H1 (cell line): ENCODE results near the gene CEP85. TPM values are rescaled to one million over a fixed set of nuclear protein-coding genes. Genes with fewer than 3 reads are reported as not detected.

Experiments
- CTCF ChIA-PET: fragments of 300-600 bp; sonication (Branson Sonifier 250); formaldehyde crosslinking; loops from one replicate; lab custom pipeline; 2021; ENCODE audit not compliant: partially characterized antibody; lab: Charles Lee
- POLR2A ChIA-PET: fragments of 300-600 bp; sonication (Branson Sonifier 250); formaldehyde crosslinking; loops from one replicate; lab custom pipeline; 2021; ENCODE audit warnings: inconsistent platforms; ENCODE audit not compliant: partially characterized antibody; lab: Charles Lee
- DNase-seq, 2 experiments: peaks; one replicate each; pipeline versions ENCODE4 v3.0.0 to v3.0.0-alpha.2; 2010 to 2022; ENCODE audit warnings: low spot score in 2 of 2, low read depth in 1 of 2, mixed read lengths in 1 of 2
- FAIRE-seq: peaks from 2 replicates; lab custom pipeline; 2011; peaks lifted over from hg19 to GRCh38; lab: Jason Lieb, UNC
- H2AFZ ChIP-seq: 2 replicates; pipeline ENCODE4 v1.8.1; 2012; ENCODE audit warnings: low read length, inconsistent platforms
- H2AK5ac ChIP-seq: 2 replicates; pipeline ENCODE4 v1.6.1; 2013; ENCODE audit warnings: low read depth, low read length
- H2BK120ac ChIP-seq: replicated peaks from 2 replicates; pipeline ENCODE3; 2013; ENCODE audit warnings: low read depth, low read length, inconsistent platforms
- H2BK12ac ChIP-seq: 2 replicates; pipeline ENCODE4 v1.6.1; 2013; ENCODE audit warnings: low read depth, low read length
- H2BK15ac ChIP-seq: 2 replicates; pipeline ENCODE4 v1.6.1; 2013; ENCODE audit warnings: low read length
- H2BK20ac ChIP-seq: 2 replicates; pipeline ENCODE4 v1.6.1; 2013; ENCODE audit warnings: low read length
- H2BK5ac ChIP-seq: 2 replicates; pipeline ENCODE4 v1.6.1; 2013; ENCODE audit warnings: low read depth, low read length
- H3K14ac ChIP-seq: 2 replicates; pipeline ENCODE4 v1.6.1; 2013; ENCODE audit warnings: inconsistent platforms; ENCODE audit not compliant: insufficient read length
- H3K18ac ChIP-seq: 2 replicates; pipeline ENCODE4 v1.6.1; 2013; ENCODE audit warnings: low read length; ENCODE audit errors: extremely low read depth
- H3K23ac ChIP-seq: 2 replicates; pipeline ENCODE4 v1.6.1; 2013; ENCODE audit warnings: inconsistent platforms; ENCODE audit not compliant: insufficient read length
- H3K23me2 ChIP-seq: 2 replicates; pipeline ENCODE4 v1.6.1; 2013; ENCODE audit warnings: low read depth, low read length
- H3K27ac ChIP-seq: 2 replicates; pipeline ENCODE4 v1.6.1; 2011; ENCODE audit warnings: low read depth, low read length, inconsistent platforms
- H3K27me3 ChIP-seq, 4 experiments: replicated peaks in 1 of 4; 1 replicate in 1 of 4; 2 replicates in 3 of 4; pipeline versions ENCODE4 v1.6.1 to v1.8.1; 2011 to 2013; ENCODE audit warnings: low read length in 3 of 4, mild to moderate bottlenecking in 3 of 4, inconsistent platforms in 2 of 4, mixed read lengths in 2 of 4, moderate library complexity in 1 of 4; ENCODE audit not compliant: control insufficient read depth in 3 of 4, insufficient read depth in 3 of 4; ENCODE audit errors: extremely low read depth in 1 of 4
- H3K36me3 ChIP-seq, 4 experiments: 2 replicates each; pipeline versions ENCODE4 v1.6.1 to v1.8.1; 2011 to 2013; ENCODE audit warnings: mild to moderate bottlenecking in 4 of 4, low read length in 3 of 4, moderate library complexity in 2 of 4, control low read depth in 1 of 4, inconsistent platforms in 1 of 4; ENCODE audit not compliant: insufficient read depth in 4 of 4, control insufficient read depth in 2 of 4
- H3K4ac ChIP-seq: replicated peaks from 2 replicates; pipeline ENCODE3; 2013; ENCODE audit warnings: low read length, low read depth, mixed read lengths, inconsistent platforms; ENCODE audit not compliant: insufficient read length
- H3K4me1 ChIP-seq, 4 experiments: replicated peaks in 1 of 4; 1 replicate in 1 of 4; 2 replicates in 3 of 4; pipeline versions ENCODE4 v1.6.1 to v1.8.1; 2011 to 2013; ENCODE audit warnings: low read length in 3 of 4, inconsistent platforms in 2 of 4, mixed read lengths in 1 of 4; ENCODE audit not compliant: insufficient read depth in 4 of 4, control insufficient read depth in 3 of 4
- H3K4me2 ChIP-seq, 2 experiments: 2 replicates each; pipeline versions ENCODE4 v1.6.1 to v1.8.1; 2011 to 2013; ENCODE audit warnings: low read depth in 2 of 2, low read length in 2 of 2, control low read depth in 1 of 2, inconsistent platforms in 1 of 2, mild to moderate bottlenecking in 1 of 2; ENCODE audit not compliant: insufficient read depth in 1 of 2
- H3K4me3 ChIP-seq, 4 experiments: fragments of 200-600, 300-600 bp in 1 of 4; sonication (generic), shearing (Covaris generic), sonication (Bioruptor Twin) in 1 of 4; 2 replicates each; pipeline versions ENCODE4 v1.5.1 to v1.8.1; 2011 to 2016; ENCODE audit warnings: low read length in 4 of 4, low read depth in 3 of 4, control low read depth in 2 of 4, inconsistent platforms in 2 of 4, mild to moderate bottlenecking in 2 of 4, mixed read lengths in 1 of 4, moderate library complexity in 1 of 4; ENCODE audit not compliant: insufficient read depth in 2 of 4; ENCODE audit errors: extremely low read depth in 1 of 4
- H3K56ac ChIP-seq: replicated peaks from 2 replicates; pipeline ENCODE3; 2013; ENCODE audit warnings: low read depth, mild to moderate bottlenecking, mixed read lengths, low read length, inconsistent platforms; ENCODE audit not compliant: insufficient read length
- H3K79me1 ChIP-seq: 2 replicates; pipeline ENCODE4 v1.6.1; 2013; ENCODE audit warnings: low read depth, low read length, control low read depth
- H3K79me2 ChIP-seq, 2 experiments: 2 replicates each; pipeline versions ENCODE4 v1.6.1 to v1.8.1; 2012 to 2013; ENCODE audit warnings: low read length in 2 of 2, mild to moderate bottlenecking in 2 of 2, inconsistent platforms in 1 of 2; ENCODE audit not compliant: insufficient read depth in 2 of 2, control insufficient read depth in 1 of 2
- H3K9ac ChIP-seq, 4 experiments: replicated peaks in 1 of 4; 1 replicate in 1 of 4; 2 replicates in 3 of 4; pipeline versions ENCODE4 v1.6.1 to v1.8.1; 2011 to 2013; ENCODE audit warnings: low read depth in 3 of 4, low read length in 3 of 4, control low read depth in 2 of 4, mild to moderate bottlenecking in 2 of 4, moderate library complexity in 2 of 4, inconsistent platforms in 1 of 4; ENCODE audit errors: extremely low read depth in 1 of 4
- H3K9me3 ChIP-seq, 2 experiments: 2 replicates each; pipeline versions ENCODE4 v1.6.1 to v1.8.1; 2012 to 2013; ENCODE audit warnings: mild to moderate bottlenecking in 2 of 2, moderate library complexity in 2 of 2, control low read depth in 1 of 2, inconsistent platforms in 1 of 2, low read depth in 1 of 2, low read length in 1 of 2, mixed read lengths in 1 of 2; ENCODE audit not compliant: insufficient read depth in 2 of 2
- H4K20me1 ChIP-seq, 2 experiments: replicated peaks in 1 of 2; 2 replicates each; pipeline versions ENCODE3 to v1.8.1; 2011 to 2013; ENCODE audit warnings: inconsistent platforms in 2 of 2, low read length in 2 of 2, mild to moderate bottlenecking in 1 of 2; ENCODE audit not compliant: insufficient read depth in 2 of 2, control insufficient read depth in 1 of 2
- H4K5ac ChIP-seq: 2 replicates; pipeline ENCODE4 v1.6.1; 2013; ENCODE audit warnings: low read length, low read depth, mixed read lengths, inconsistent platforms; ENCODE audit not compliant: insufficient read length
- H4K8ac ChIP-seq: 2 replicates; pipeline ENCODE4 v1.8.0; 2013; ENCODE audit warnings: mild to moderate bottlenecking, moderate library complexity, low read length, inconsistent platforms; ENCODE audit not compliant: insufficient read depth; ENCODE audit errors: extremely low read depth
- H4K91ac ChIP-seq: replicated peaks from 2 replicates; pipeline ENCODE3; 2013; ENCODE audit warnings: low read length, mixed read lengths, inconsistent platforms; ENCODE audit not compliant: insufficient read length
- BACH1 ChIP-seq: IDR thresholded peaks from 2 replicates; pipeline ENCODE4 v1.6.1; 2012; ENCODE audit warnings: low read length, improper control_type of control experiment
- CEBPB ChIP-seq: IDR thresholded peaks from 2 replicates; pipeline ENCODE4 v1.6.1; 2012; ENCODE audit warnings: low read depth, low read length
- KDM1A ChIP-seq: fragments of 200-600, 300-600 bp; sonication (generic); IDR thresholded peaks from 2 replicates; pipeline ENCODE4 v1.7.1; 2016; ENCODE audit warnings: mild to moderate bottlenecking, low read length, borderline replicate concordance
- POU5F1 ChIP-seq: IDR thresholded peaks from 2 replicates; pipeline ENCODE4 v1.6.1; 2011; ENCODE audit warnings: low read depth, mild to moderate bottlenecking, low read length, moderate library complexity
- WGBS, 2 experiments: shearing (Covaris generic) in 1 of 2; methylation state at CpG; one replicate each; pipeline versions ENCODE4 v1.1.6 to v1.1.7; 2013 to 2015; ENCODE audit warnings: low lambda C conversion rate in 2 of 2, mixed read lengths in 2 of 2, inconsistent platforms in 1 of 2, low coverage in 1 of 2, missing lambda C conversion rate in 1 of 2; ENCODE audit not compliant: insufficient replicate concordance in 2 of 2, insufficient coverage in 1 of 2, insufficient read length in 1 of 2; ENCODE audit errors: extremely low coverage in 1 of 2, missing lambda C conversion rate in 1 of 2; 5-methylcytosine and 5-hydroxymethylcytosine counted together
- polyA plus RNA-seq, 7 experiments: library from polyadenylated mRNA; depleted of rRNA in 3 of 7; stranded (reverse) in 5 of 7; unstranded in 2 of 7; fragments of >200 nt in 5 of 7; fragments of 200-250 nt in 2 of 7; gene quantifications; 1 replicate in 5 of 7; 2 replicates in 1 of 7; 4 replicates in 1 of 7; pipeline versions ENCODE4 v1.2.1 to v1.2.3, GENCODE V29; 2011 to 2013; ENCODE audit warnings: missing spikeins in 2 of 7, mixed read lengths in 2 of 7
- total RNA-seq: library from RNA; stranded (reverse); fragmentation: NEBNext Ultra II Directional; extraction: Animal tissue kit (Norgen Biotek cat#: 25700); gene quantifications from 2 replicates; pipeline ENCODE4 v1.2.1, GENCODE V29; 2021

Gene CEP85
- total and polyA plus RNA-seq, 2 of the 8 experiments (the other 6 are each of a cell fraction or from before 2014, with no cell fraction given), result 40.4 to 43.7 TPM

DNA sequence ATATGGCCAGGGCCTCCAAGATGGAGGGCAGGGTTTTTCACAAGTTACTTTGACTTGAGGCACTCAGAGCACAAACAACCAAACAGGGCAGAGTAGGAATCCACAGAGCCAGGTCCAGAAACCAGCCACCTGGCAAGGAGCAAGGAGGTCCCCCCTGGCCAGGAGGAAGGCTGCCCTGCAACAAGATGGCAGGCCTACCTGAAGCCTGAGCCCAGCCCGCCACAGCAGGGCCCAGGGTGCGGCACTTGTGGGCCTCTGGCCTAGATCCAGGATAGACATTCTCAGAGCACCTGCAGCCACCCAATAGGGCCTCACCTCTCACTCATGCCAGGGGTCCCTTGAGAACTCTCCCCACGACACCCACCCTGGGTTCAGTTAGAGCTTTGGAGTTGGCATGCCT, 57.4 kb downstream of the CEP85 start:
- Histone ChIP-seq H4K5ac (no peak overlapping the region), H4K8ac (no peak overlapping the region), H3K23me2 (no peaks in the 10 kb centered on the region; the same call in 1 of the 2 replicates), H3K79me2 (no peaks in the 10 kb centered on the region), H2BK20ac (no peak overlapping the region), H3K4me3 (no peak overlapping the region), H4K91ac (peak overlapping the region; percentile 22), H2BK5ac (peak overlapping the region; percentile 66; the same call in 1 of the 2 replicates), H2BK15ac (no peak overlapping the region), H3K9me3 (no peaks in the 10 kb centered on the region), H3K18ac (peak overlapping the region; percentile 81; the same call in 1 of the 2 replicates), H2AFZ (no peak overlapping the region), H3K36me3 (no peaks in the 10 kb centered on the region), H3K56ac (no peak overlapping the region), H4K20me1 (peaks cover 0 to under 1% of the 10 kb centered on the region in 2 experiments), H2AK5ac (no peak overlapping the region), H2BK120ac (no peak overlapping the region), H3K14ac (no peak overlapping the region), H3K79me1 (no peaks in the 10 kb centered on the region), H3K9ac (no peak overlapping the region), H3K4me2 (no peak overlapping the region), H3K27me3 (no peaks in the 10 kb centered on the region), H3K23ac (no peak overlapping the region), H3K27ac (no peak overlapping the region; the same call in 1 of the 2 replicates), H3K4me1 (peaks cover 0 to 22% (median 17%) of the 10 kb centered on the region in 4 experiments; a peak in 6 of 7 replicates), H2BK12ac (peak overlapping the region; percentile 80; the same call in 1 of the 2 replicates), H3K4ac (no peak overlapping the region)
- ChIA-PET POLR2A (interaction anchor here (1.0 to 2.2 kb wide), 7 partner anchors 8 to 121 kb away, joined by 3 to 14 read pairs (median 5); partner anchors contain the start of genes CD52 and SH3BGRL3), CTCF (interaction anchor here (1.3 to 57.0 kb wide), 5 partner anchors 2 to 126 kb away, joined by 3 to 1530 read pairs (median 297); partner anchors contain the start of genes CD52, SH3BGRL3 and UBXN11)
- TF ChIP-seq KDM1A (no peak), CEBPB (no peak), POU5F1 (no peak), BACH1 (no peak)
- FAIRE-seq, result no peak
- DNase-seq, result no peak
- WGBS, 2 experiments, result 88% methylated on average over 3 of the region's 3 CpGs; no CpG with 5 or more reads in 1 of the 2 experiments
